Endothelial cell of umbilical vein (primary cell): ENCODE results near the gene ZNF407. TPM values are rescaled to one million over a fixed set of nuclear protein-coding genes. Genes with fewer than 3 reads are reported as not detected.

Source experiments
- BruUV-seq: library from RNA; stranded (reverse); fragments of 400-500 nt; replicated peaks from 2 replicates; lab custom pipeline; 2021; lab: Mats Ljungman, UMichigan
- CTCF ChIA-PET: fragments of 300-600, 350-600 bp; sonication (Branson Sonifier 250); formaldehyde crosslinking; loops from one replicate; lab custom pipeline; 2021; ENCODE audit warnings: antibody characterized with exemption, inconsistent platforms; lab: Charles Lee
- POLR2A ChIA-PET: fragments of 300-600, 350-600 bp; sonication (Branson Sonifier 250); formaldehyde crosslinking; loops from one replicate; lab custom pipeline; 2021; ENCODE audit warnings: antibody characterized with exemption, inconsistent platforms; lab: Charles Lee
- DNase-seq: peaks from one replicate; pipeline ENCODE4 v3.0.0-alpha.2; 2011; ENCODE audit warnings: low read depth, low spot score
- FAIRE-seq: peaks from 2 replicates; lab custom pipeline; 2011; peaks lifted over from hg19 to GRCh38; lab: Jason Lieb, UNC
- H2AFZ ChIP-seq: 2 replicates; pipeline ENCODE4 v1.6.0; 2012; ENCODE audit warnings: low read depth, low read length, control low read depth, inconsistent platforms
- H3K27ac ChIP-seq: 2 replicates; pipeline ENCODE4 v1.5.1; 2011; ENCODE audit warnings: low read depth, mild to moderate bottlenecking, control low read depth, low read length, moderate library complexity; ENCODE audit not compliant: insufficient read depth
- H3K27me3 ChIP-seq, 2 experiments: 2 replicates each; pipeline versions ENCODE4 v1.6.0 to v1.6.1; 2011; ENCODE audit warnings: low read length in 2 of 2, mixed read lengths in 1 of 2; ENCODE audit not compliant: control insufficient read depth in 2 of 2, insufficient read depth in 2 of 2
- H3K36me3 ChIP-seq, 2 experiments: 2 replicates in 1 of 2; 3 replicates in 1 of 2; pipeline ENCODE4 v1.5.1; 2011; ENCODE audit warnings: low read length in 2 of 2, mild to moderate bottlenecking in 1 of 2, moderate library complexity in 1 of 2; ENCODE audit not compliant: control insufficient read depth in 2 of 2, insufficient read depth in 2 of 2; ENCODE audit errors: extremely low read depth in 1 of 2
- H3K4me1 ChIP-seq: 3 replicates; pipeline ENCODE4 v1.5.1; 2011; ENCODE audit warnings: mild to moderate bottlenecking, low read length; ENCODE audit not compliant: control insufficient read depth, insufficient read depth; ENCODE audit errors: extremely low read depth
- H3K4me2 ChIP-seq: 2 replicates; pipeline ENCODE4 v1.6.1; 2011; ENCODE audit warnings: low read length, control low read depth, mixed read lengths; ENCODE audit not compliant: insufficient read depth
- H3K4me3 ChIP-seq, 3 experiments: fragments of 200-600 bp in 1 of 3; sonication (generic), shearing (Covaris generic) in 1 of 3; replicated peaks in 1 of 3; 2 replicates each; pipeline ENCODE4 v1.5.1; 2011 to 2016; ENCODE audit warnings: control low read depth in 3 of 3, low read length in 3 of 3, mild to moderate bottlenecking in 2 of 3, inconsistent platforms in 1 of 3, low read depth in 1 of 3, moderate library complexity in 1 of 3; ENCODE audit not compliant: insufficient read depth in 1 of 3
- H3K79me2 ChIP-seq: 2 replicates; pipeline ENCODE4 v1.6.0; 2012; ENCODE audit warnings: low read length, inconsistent platforms; ENCODE audit not compliant: control insufficient read depth, insufficient read depth
- H3K9ac ChIP-seq: replicated peaks from 2 replicates; pipeline ENCODE3; 2011; ENCODE audit warnings: low read length, control low read depth; ENCODE audit not compliant: insufficient read depth; ENCODE audit errors: extremely low read depth
- H3K9me1 ChIP-seq: replicated peaks from 3 replicates; pipeline ENCODE4 v1.6.0; 2011; ENCODE audit warnings: mild to moderate bottlenecking, low read length; ENCODE audit not compliant: control insufficient read depth, insufficient read depth; ENCODE audit errors: extremely low read depth
- H3K9me3 ChIP-seq: replicated peaks from 2 replicates; pipeline ENCODE4 v1.5.1; 2012; ENCODE audit warnings: low read length, inconsistent platforms; ENCODE audit not compliant: control insufficient read depth, insufficient read depth
- H4K20me1 ChIP-seq: replicated peaks from 2 replicates; pipeline ENCODE3; 2011; ENCODE audit warnings: mild to moderate bottlenecking, low read length; ENCODE audit not compliant: control insufficient read depth, insufficient read depth; ENCODE audit errors: extremely low read depth
- CTCF ChIP-seq, 2 donors: IDR thresholded peaks; 1 replicate in 1 of 2; 2 replicates in 1 of 2; pipeline ENCODE4 v1.5.1; 2011; ENCODE audit warnings: low read length in 2 of 2, mild to moderate bottlenecking in 2 of 2, moderate library complexity in 2 of 2, control low read depth in 1 of 2, inconsistent platforms in 1 of 2, low read depth in 1 of 2; ENCODE audit not compliant: insufficient read depth in 1 of 2; ENCODE audit errors: extremely low read depth in 1 of 2
- EZH2 ChIP-seq: IDR thresholded peaks from 2 replicates; pipeline ENCODE4 v1.6.1; 2012; ENCODE audit warnings: borderline replicate concordance, low read depth, mild to moderate bottlenecking, moderate library complexity, low read length, inconsistent platforms; ENCODE audit not compliant: severe bottlenecking
- FOS ChIP-seq: IDR thresholded peaks from 2 replicates; pipeline ENCODE4 v1.6.1; 2011; ENCODE audit warnings: mild to moderate bottlenecking, low read length, moderate library complexity, borderline replicate concordance; ENCODE audit not compliant: insufficient read depth
- GATA2 ChIP-seq: IDR thresholded peaks from 2 replicates; pipeline ENCODE4 v1.7.0; 2011; ENCODE audit warnings: low read depth, mild to moderate bottlenecking, moderate library complexity, mixed read lengths, low read length; ENCODE audit not compliant: insufficient read length, insufficient read depth
- JUN ChIP-seq: IDR thresholded peaks from 2 replicates; pipeline ENCODE4 v1.6.1; 2011; ENCODE audit warnings: borderline replicate concordance, low read depth; ENCODE audit not compliant: insufficient read length, insufficient read depth
- MAX ChIP-seq: IDR thresholded peaks from 2 replicates; pipeline ENCODE4 v1.6.1; 2011; ENCODE audit not compliant: insufficient read depth, insufficient read length
- MYC ChIP-seq: IDR thresholded peaks from one replicate; pipeline ENCODE4 v1.6.1; 2011; ENCODE audit warnings: mild to moderate bottlenecking, low read depth, low read length
- POLR2A ChIP-seq: IDR thresholded peaks from 2 replicates; pipeline ENCODE4 v1.6.1; 2012; ENCODE audit warnings: low read depth, mild to moderate bottlenecking, control low read depth, low read length
- POLR2AphosphoS5 ChIP-seq: IDR thresholded peaks from 2 replicates; pipeline ENCODE4 v1.6.1; 2012; ENCODE audit warnings: low read depth, mild to moderate bottlenecking, control low read depth, low read length, moderate library complexity; ENCODE audit not compliant: insufficient read depth
- dilution Hi-C: fragments of 300-500 bp; cut with MboI; formaldehyde crosslinking; loops from one replicate; pipeline ENCODE4 v1.15.0; 2019; ENCODE audit warnings: low sequenced_read_pairs; ENCODE audit not compliant: extremely low pct_ligation_motif_present
- intact Hi-C: fragments of 100-400 bp; cut with micrococcal nuclease; formaldehyde crosslinking; loops from one replicate; pipeline ENCODE4 v1.10.0; 2022
- polyA plus RNA-seq, 4 experiments: library from polyadenylated mRNA; depleted of rRNA in 3 of 4; stranded (reverse) in 3 of 4; unstranded in 1 of 4; fragments of >200 nt; gene quantifications; 2 replicates each; pipeline versions ENCODE4 v1.2.1 to v1.2.3, GENCODE V29; 2011 to 2012; ENCODE audit warnings: missing spikeins in 1 of 4
- total RNA-seq: library from RNA; stranded (reverse); gene quantifications from 2 replicates; pipeline ENCODE4 v1.2.3, GENCODE V29; 2021

Gene ZNF407
- total and polyA plus RNA-seq, 2 donors (not counting 3 experiments of a cell fraction or from before 2014, with no cell fraction given): 3.8 to 20.1 TPM

GRCh38 chr18:74766251-74766650, 168.6 kb downstream of the ZNF407 start:
- H3K79me2 ChIP-seq: no peaks in the 10 kb centered on the region
- H3K9me3 ChIP-seq: no peaks in the 10 kb centered on the region
- no peaks in the 10 kb centered on the region for H3K9me1 ChIP-seq
- no peaks in the 10 kb centered on the region for H3K36me3 ChIP-seq
- H3K27me3 ChIP-seq: no peaks in the 10 kb centered on the region
- no peak overlapping the region for H2AFZ ChIP-seq
- POLR2A ChIA-PET: no interaction called here
- H3K27ac ChIP-seq: no peak overlapping the region
- dilution Hi-C loops: no loop called here
- H3K4me1 ChIP-seq: no peaks in the 10 kb centered on the region
- no peak for TF ChIP-seq CTCF (IDR thresholded peaks at IDR 0.05; ENCODE audit: extremely low read depth in 1 of 2, insufficient read depth in 1 of 2, low read depth in 1 of 2, low read length in 2 of 2)
- no peak for FAIRE-seq
- DNase-seq: no peak
- CTCF ChIA-PET: no interaction called here
- no peak overlapping the region for H3K4me2 ChIP-seq
- H3K4me3 ChIP-seq: no peak overlapping the region
- intact Hi-C loops: no loop called here
- H3K9ac ChIP-seq: no peak overlapping the region
- BruUV-seq: no TSS peak
- H4K20me1 ChIP-seq: no peaks in the 10 kb centered on the region

- Histone ChIP-seq H3K4me1 (no peaks in the 10 kb centered on the region), H3K9me1 (no peaks in the 10 kb centered on the region), H3K4me2 (no peak overlapping the region), H3K27ac (no peak overlapping the region), H3K9me3 (no peaks in the 10 kb centered on the region), H3K9ac (no peak overlapping the region), H4K20me1 (no peaks in the 10 kb centered on the region), H2AFZ (no peak overlapping the region), H3K79me2 (no peaks in the 10 kb centered on the region), H3K4me3 (no peak overlapping the region), H3K27me3 (no peaks in the 10 kb centered on the region), H3K36me3 (no peaks in the 10 kb centered on the region)
- dilution Hi-C loops (no loop called here), intact Hi-C loops (no loop called here)
- CTCF ChIA-PET: interaction anchor here (1.0 kb wide), 1 partner anchor 21 kb away, joined by 3 read pairs; no protein-coding TSS in a partner anchor
- DNase-seq (no peak), FAIRE-seq (no peak)
- POLR2A ChIA-PET: no interaction called here
- no TSS peak for BruUV-seq
- no peak for TF ChIP-seq MAX
- no peak for TF ChIP-seq POLR2AphosphoS5
- no peak for TF ChIP-seq CTCF (IDR thresholded peaks at IDR 0.05; ENCODE audit: extremely low read depth in 1 of 2, insufficient read depth in 1 of 2, low read depth in 1 of 2, low read length in 2 of 2)
- TF ChIP-seq MYC: no peak
- TF ChIP-seq FOS: no peak
- TF ChIP-seq POLR2A: no peak
- no peak for TF ChIP-seq GATA2
- TF ChIP-seq JUN: no peak
- TF ChIP-seq EZH2: no peak
Observed at GRCh38 chr18:74768096-74768495, 170.4 kb downstream of the ZNF407 start.
